ENCODE measurements around the gene RDH11. TPM values are rescaled to one million over a fixed set of nuclear protein-coding genes. Genes with fewer than 3 reads are reported as not detected.

Gene RDH11
- total RNA-seq, 2 donors from 2014 or later: 134 to 2,107 TPM

- peak; percentile 85 for TF ChIP-seq POLR2AphosphoS5 (IDR thresholded peaks at IDR 0.05)
- TF ChIP-seq CTCF (IDR thresholded peaks at IDR 0.05): no peak
- TF ChIP-seq POLR2A (IDR thresholded peaks at IDR 0.05): peak; percentile 51
- WGBS: under 1% methylated on average over 21 of the region's 21 CpGs
- intact Hi-C loops (cut with DNase I): loop anchor here (5.0 to 10.0 kb wide), 2 partner anchors 73 to 260 kb away; no protein-coding TSS in a partner anchor
- Histone ChIP-seq H3K4me3 (peak overlapping the region; percentile 68 to 71), H3K27me3 (replicated peaks; ENCODE audit: insufficient read depth) (no peaks in the 10 kb centered on the region), H3K27ac (peak overlapping the region; percentile 84 to 92), H3K9me3 (no peaks in the 10 kb centered on the region), H3K36me3 (peaks cover 4 to 8% of the 10 kb centered on the region in 2 donors), H3K4me1 (replicated peaks) (peaks cover 10% of the 10 kb centered on the region)
- DNase-seq (ENCODE audit: low spot score): peak; percentile 90
Measured at GRCh38 chr14:67694791-67695393, 672 bp downstream of the RDH11 start.

- Histone ChIP-seq H3K27me3 (replicated peaks; ENCODE audit: insufficient read depth) (no peaks in the 10 kb centered on the region), H3K36me3 (peaks cover 19% of the 10 kb centered on the region in 2 donors), H3K27ac (peak overlapping the region in 1 of 2 donors; percentile 9), H3K4me3 (no peak overlapping the region), H3K9me3 (no peaks in the 10 kb centered on the region), H3K4me1 (replicated peaks) (no peaks in the 10 kb centered on the region)
- no peak for DNase-seq (ENCODE audit: low spot score)
- TF ChIP-seq POLR2A (IDR thresholded peaks at IDR 0.05) (no peak), POLR2AphosphoS5 (IDR thresholded peaks at IDR 0.05) (no peak), CTCF (IDR thresholded peaks at IDR 0.05) (no peak)
- 75% methylated on average over 4 of the region's 4 CpGs for WGBS
- intact Hi-C loops (cut with DNase I): loop anchor here (10.0 kb wide), 1 partner anchor 255 kb away; no protein-coding TSS in a partner anchor
Measured at GRCh38 chr14:67690011-67690410, 5.6 kb downstream of the RDH11 start.

GRCh38 chr14:67683842-67684241 is 11.7 kb downstream of the RDH11 start:
- TF ChIP-seq POLR2AphosphoS5 (IDR thresholded peaks at IDR 0.05): no peak
- no peak overlapping the region for H3K27ac ChIP-seq
- intact Hi-C loops (cut with DNase I): no loop called here
- no peaks in the 10 kb centered on the region for H3K27me3 ChIP-seq (replicated peaks; ENCODE audit: insufficient read depth)
- no peaks in the 10 kb centered on the region for H3K4me1 ChIP-seq (replicated peaks)
- peaks cover under 1 to 4% of the 10 kb centered on the region in 2 donors for H3K36me3 ChIP-seq
- no peaks in the 10 kb centered on the region for H3K9me3 ChIP-seq
- no peak overlapping the region for H3K4me3 ChIP-seq
- no peak for DNase-seq (ENCODE audit: low spot score)

GRCh38 chr14:67680941-67681340 is 14.6 kb downstream of the RDH11 start:
- Histone ChIP-seq H3K27ac (peak overlapping the region in 1 of 2 donors; percentile 2), H3K4me3 (no peak overlapping the region), H3K27me3 (replicated peaks; ENCODE audit: insufficient read depth) (no peaks in the 10 kb centered on the region), H3K36me3 (peaks cover 0 to 7% of the 10 kb centered on the region in 2 donors), H3K4me1 (replicated peaks) (no peaks in the 10 kb centered on the region), H3K9me3 (no peaks in the 10 kb centered on the region)
- WGBS: 83% methylated on average over 2 of the region's 2 CpGs
- DNase-seq (ENCODE audit: low spot score): no peak
- intact Hi-C loops (cut with DNase I): no loop called here
- TF ChIP-seq POLR2AphosphoS5 (IDR thresholded peaks at IDR 0.05): no peak
- TF ChIP-seq POLR2A (IDR thresholded peaks at IDR 0.05): no peak
- TF ChIP-seq CTCF (IDR thresholded peaks at IDR 0.05): no peak

GRCh38 chr14:67680121-67680602 is 15.4 kb downstream of the RDH11 start:
- no peaks in the 10 kb centered on the region for H3K9me3 ChIP-seq
- H3K4me3 ChIP-seq: no peak overlapping the region
- no peaks in the 10 kb centered on the region for H3K4me1 ChIP-seq (replicated peaks)
- intact Hi-C loops (cut with DNase I): no loop called here
- H3K36me3 ChIP-seq: peaks cover 0 to 7% of the 10 kb centered on the region in 2 donors
- no peak for DNase-seq (ENCODE audit: low spot score)
- H3K27me3 ChIP-seq (replicated peaks; ENCODE audit: insufficient read depth): no peaks in the 10 kb centered on the region
- WGBS: 82% methylated on average over 3 of the region's 3 CpGs
- peak overlapping the region in 1 of 2 donors; percentile 2 for H3K27ac ChIP-seq
- TF ChIP-seq CTCF (IDR thresholded peaks at IDR 0.05): no peak
- TF ChIP-seq POLR2A (IDR thresholded peaks at IDR 0.05): no peak
- TF ChIP-seq POLR2AphosphoS5 (IDR thresholded peaks at IDR 0.05): no peak

All from prostate gland (tissue), 2 donors.